Measurements from ENCODE around the gene C13orf46.

The C13orf46 gene

GRCh38 chr13:113969973-113970611 lies 3.8 kb downstream of the C13orf46 start:
- DNase-seq, result no peak

DNA sequence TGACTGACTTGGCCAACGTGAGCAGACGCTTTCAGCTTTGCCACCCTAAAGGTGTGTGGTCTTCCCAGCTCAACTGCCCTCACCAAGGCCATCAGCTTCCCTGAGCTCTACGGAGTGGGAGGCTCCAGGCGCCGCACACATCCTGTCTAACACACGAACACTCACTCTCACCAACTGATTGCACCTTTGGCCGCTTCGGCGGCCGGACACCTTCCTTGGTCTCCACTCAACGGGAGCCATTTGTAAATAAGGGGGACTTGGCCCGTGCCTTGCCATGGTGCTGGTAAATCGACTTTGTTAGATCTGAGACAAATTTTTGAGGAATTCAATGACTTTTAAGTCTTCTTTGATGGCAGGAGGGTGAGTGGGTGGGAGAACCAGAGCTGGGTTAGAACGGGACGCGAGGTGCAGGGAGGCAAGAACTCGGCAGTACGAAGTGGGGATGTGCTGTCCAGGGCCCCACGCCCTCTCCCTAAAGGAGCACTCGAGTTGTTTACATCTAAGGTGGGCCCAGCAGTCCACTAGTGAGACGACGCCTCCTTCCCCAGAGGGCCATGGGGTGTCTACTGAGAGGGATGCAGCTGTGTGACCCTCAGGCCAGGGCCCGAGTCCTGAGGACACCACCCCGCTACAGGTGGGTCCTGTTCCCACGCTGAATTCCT lies 4.4 kb downstream of the C13orf46 start:
- DNase-seq, result no peak

DNA sequence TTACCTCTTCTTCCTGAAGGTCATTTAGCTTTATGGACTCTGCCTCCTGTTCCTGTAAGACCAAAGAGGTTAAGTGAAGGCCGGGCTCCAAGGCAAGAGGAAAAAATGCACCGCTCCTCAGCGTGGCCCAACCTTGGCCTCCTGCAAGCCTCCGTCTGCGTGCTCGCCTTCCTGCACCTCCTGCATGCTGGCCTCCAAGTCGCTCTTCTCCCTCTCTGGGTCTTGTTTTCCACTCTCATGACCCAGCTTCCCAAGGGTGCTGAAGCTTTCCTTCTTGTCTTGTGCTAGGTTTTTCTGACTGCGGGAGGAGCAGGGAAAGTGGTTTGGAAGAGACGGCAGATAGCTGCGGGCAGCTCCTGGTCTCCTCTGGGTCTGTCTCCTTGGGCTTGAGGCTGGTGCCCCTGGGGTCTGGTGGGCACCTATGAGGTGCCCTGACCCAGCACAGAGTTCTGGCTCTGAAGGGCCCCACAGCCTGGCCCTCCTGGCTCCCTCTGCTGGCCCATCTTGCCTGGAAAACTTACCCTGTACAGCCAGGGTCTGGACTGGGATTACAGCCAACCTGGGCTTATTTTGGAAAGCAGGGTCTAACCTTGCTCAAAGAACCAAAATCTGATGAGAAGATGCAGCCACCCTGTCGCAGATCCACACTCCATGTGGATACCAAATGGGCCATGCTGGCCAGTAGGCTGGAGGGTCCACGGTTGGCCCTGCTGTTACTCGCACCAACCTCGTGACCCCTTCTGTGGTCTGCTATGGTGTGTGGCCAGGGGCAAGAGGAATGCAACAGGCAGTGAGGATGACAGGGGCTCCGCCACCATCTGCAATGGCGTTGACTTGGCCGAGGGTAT lies 5.2 kb downstream of the C13orf46 start:
- no peak for DNase-seq

DNA sequence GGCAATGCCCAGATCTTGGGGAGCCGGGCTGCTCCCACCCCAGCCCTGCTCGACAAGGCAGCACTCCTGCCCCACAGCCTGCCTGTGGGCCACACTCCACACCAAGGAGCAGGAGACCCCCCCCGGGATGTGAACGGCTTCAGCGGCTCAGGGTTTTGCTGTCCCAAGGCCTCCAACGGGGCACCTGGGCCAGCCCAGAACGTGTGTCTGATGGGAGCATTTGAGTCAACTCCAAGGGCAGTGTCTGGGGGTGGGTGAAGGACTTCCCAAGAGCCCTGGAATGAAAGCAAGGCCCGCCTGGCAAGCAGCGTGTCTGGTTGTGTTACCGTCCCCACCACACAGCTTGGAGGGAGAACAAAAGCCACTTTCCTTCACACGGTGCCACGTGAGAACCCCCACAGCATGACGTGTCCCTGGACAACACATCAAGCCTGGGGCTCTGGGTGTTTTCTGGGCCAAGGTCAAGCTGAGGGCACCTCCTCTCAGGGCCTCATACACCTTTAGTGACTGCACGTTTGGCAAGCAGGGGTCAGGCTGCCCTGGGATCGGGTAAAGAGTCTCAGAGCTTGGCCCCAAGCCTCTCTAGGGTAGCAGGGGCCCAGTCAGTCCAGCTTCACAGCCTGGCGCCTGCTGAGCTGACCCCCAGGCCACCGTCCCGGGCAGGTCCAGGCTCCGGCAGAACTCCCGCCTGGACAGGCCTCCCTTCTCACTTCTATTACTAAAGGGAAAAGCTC lies 6.0 kb downstream of the C13orf46 start:
- DNase-seq, result no peak

DNA sequence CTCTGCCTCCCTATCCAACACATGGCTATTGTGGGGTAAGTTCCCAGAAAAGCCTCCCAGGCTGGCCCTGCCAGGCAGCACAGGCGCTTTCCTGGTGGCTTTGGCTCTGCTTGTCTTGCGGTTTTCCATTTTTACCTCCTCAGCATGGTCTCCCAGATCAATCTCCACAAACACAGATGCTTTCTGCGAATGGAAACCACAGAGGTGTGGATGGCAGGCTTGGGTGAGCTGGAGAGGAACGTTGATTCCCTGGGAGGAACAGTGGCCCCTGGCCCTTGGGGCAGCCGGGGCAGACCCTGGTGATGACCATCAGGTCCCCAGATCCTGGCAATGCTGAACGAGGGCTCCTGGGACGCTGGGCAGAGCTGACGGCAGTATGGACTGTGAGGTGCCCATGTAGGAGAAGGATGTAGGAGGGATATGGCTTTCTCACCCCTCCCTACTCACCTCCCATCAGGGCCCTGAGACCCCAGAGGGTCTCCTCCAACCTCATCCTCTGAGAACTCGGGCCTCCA lies 6.6 kb downstream of the C13orf46 start:
- no peak for DNase-seq

- no peak for DNase-seq
These were observed 7.7 kb downstream of the C13orf46 start for GRCh38 chr13:113965968-113966884.

DNA sequence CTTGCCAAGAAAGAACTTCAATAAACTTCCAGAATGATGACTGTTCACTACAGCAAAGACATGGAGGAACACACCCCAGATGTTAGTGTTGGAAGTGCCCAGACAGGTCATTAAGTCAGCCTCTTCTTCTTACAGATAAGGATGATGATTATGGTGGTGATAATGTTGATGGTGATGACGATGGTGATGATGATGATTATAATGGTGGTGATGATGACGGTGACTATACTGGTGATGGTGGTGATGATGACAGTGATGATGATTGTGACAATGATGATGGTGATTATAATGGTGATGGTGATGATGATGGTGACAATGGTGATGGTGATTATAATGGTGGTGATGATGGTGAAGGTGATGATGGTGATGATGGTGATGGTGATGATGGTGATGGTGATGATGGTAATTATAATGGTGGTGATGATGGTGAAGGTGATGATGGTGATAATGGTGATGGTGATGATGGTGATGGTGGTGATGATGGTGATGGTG lies 8.4 kb downstream of the C13orf46 start:
- DNase-seq, result no peak

DNA sequence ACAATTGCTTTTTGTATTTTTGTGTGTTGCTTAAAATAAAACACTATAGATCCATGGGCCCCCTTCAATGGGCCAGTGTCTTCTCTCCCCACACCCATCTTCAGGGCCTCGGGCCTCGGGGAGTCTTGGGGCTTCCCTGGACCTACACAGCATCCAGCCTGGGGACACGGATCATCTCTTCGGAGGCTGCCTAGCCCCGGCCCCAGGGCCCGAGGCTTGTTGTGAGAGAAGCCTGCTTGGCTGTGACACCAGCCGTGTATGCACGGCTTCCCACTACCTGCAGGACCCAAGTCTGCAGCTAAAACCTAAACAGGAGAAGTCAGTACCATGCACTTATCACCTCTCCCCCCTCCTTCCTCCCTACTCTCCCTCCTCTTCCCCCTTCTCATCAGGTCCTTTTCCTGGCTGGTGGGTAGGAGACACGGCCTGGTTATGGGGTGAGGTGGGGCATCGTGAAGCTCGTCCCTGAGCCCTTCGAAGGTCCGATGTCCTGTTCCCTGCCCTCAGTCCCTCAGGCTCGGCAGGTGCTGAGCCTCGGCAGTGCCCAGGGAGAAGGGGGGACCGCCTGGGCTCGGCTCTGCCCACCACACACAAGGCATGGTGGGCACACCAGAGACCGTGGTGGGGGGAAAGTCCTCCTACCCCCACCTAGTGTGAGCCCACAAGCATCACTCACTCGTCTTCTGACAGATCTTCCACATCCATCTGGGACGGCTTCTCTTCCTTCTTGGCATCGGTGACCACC lies 9.5 kb downstream of the C13orf46 start:
- DNase-seq, result no peak

- DNase-seq, result no peak
These were observed 10.5 kb downstream of the C13orf46 start for GRCh38 chr13:113963376-113963775.

- DNase-seq, result no peak
These were observed 10.9 kb downstream of the C13orf46 start for GRCh38 chr13:113962975-113963374.

- DNase-seq, result no peak
These were observed 11.5 kb downstream of the C13orf46 start for GRCh38 chr13:113962386-113962785.

- no peak for DNase-seq
These were observed 13.5 kb downstream of the C13orf46 start for GRCh38 chr13:113960276-113960948.

DNA sequence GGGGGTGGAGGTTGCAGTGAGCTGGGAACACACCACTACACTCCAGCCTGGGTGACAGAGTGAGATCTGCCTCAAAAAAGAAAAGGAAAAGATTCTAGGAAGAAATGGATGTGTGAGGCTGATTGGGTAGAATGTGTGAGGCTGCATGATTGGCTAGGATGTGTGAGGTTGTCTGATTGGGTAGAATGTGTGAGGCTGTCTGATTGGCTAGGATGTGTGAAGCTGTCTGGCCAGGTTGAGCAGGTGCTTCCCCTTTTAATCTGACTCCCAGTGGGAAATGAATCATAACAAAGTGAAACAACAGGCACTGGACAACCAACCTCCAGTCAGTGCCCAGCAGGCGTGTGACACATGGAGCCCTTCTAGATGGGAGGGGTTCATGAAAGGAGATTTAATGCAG lies 14.7 kb downstream of the C13orf46 start:
- DNase-seq, result no peak

DNA sequence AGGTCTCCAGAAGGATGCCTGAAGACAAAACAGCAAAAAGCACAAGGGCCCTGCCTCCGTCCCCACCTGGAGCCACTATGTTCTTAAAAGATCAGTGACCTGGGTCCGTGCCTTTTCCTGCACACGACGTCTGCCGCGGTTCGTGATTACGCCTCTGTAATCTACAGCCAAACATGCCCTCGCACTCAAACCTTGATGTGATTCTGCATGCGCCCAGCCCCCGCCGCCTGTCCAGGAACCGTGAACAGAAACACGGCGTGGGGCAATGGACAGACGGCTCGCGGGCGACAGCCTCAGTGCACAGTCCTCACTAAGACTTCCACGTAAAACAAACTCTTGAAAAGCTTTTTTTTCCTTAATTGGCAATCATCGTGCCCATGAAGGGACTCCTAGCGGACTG lies 15.5 kb downstream of the C13orf46 start:
- DNase-seq, result no peak

- no peak for DNase-seq
These were observed 17.3 kb downstream of the C13orf46 start for GRCh38 chr13:113956571-113956970.

- no peak for DNase-seq
These were observed 18.2 kb downstream of the C13orf46 start for GRCh38 chr13:113955691-113956090.

DNA sequence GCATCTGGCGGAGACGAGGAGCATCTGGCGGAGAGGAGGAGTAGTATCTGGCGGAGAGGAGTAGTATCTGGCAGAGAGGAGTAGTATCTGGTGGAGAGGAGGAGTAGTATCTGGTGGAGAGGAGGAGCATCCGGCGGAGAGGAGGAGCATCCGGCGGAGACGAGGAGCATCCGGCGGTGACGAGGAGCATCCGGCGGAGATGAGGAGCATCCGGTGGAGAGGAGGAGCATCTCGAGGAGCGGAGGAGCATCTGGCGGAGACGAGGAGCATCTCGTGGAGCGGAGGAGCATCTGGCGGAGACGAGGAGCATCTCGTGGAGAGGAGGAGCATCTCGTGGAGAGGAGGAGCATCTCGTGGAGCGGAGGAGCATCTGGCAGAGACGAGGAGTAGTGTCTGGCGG lies 18.6 kb downstream of the C13orf46 start:
- no peak for DNase-seq

DNA sequence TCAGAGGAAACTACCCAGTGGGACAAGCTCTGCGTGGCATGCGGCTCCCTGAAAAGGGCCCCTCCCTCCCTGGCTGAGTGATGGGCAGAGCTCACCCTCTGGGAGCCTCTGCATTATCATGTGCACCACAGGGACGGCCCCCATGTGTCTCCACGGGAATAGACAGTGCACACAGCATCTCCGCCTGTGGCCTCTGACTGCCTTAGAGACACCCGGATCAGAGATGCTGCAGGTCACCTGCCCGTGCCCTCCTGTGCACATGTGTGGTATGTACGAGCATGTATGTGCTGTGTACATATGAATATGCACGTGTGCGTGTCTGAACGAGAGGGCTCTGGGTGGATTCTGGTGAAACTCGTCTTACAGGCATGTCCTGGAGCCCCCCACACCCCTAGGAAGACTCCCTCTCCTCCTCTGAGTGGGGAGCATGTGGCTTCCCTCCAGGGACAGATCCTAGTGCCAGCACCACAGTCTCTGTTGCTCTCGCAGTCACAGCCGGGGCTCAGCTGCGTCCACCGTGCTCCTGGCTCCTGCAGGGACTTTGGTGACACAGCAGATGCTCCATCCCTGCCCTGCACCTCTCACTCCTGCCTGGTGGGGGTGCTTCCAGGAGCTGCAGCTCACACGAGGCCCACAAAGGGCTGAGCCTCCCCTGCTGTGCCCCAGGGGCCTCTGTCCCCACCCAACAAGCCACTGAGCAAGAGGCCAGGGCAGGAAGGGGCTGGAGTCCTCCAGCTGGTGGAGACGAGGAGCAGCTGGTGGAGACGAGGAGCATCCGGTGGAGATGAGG lies 19.6 kb downstream of the C13orf46 start:
- DNase-seq, result no peak

- no peak for DNase-seq
These were observed 20.3 kb downstream of the C13orf46 start for GRCh38 chr13:113953561-113953960.

All from effector CD8-positive, alpha-beta T cell (primary cell).